Caco-2 (cell line): ENCODE data around the gene FGF14. TPM values are rescaled to one million over a fixed set of nuclear protein-coding genes. Genes with fewer than 3 reads are reported as not detected.

Experiments used
- BruUV-seq: library from RNA; stranded (reverse); fragments of 400-500 nt; replicated peaks from 2 replicates; lab custom pipeline; 2021; lab: Mats Ljungman, UMichigan
- CTCF ChIA-PET: fragments of 300-600 bp; sonication (Branson Sonifier 250); formaldehyde crosslinking; loops from one replicate; lab custom pipeline; 2022; ENCODE audit warnings: antibody characterized with exemption; lab: Charles Lee
- POLR2A ChIA-PET: fragments of 300-600 bp; sonication (Branson Sonifier 250); formaldehyde crosslinking; loops from one replicate; lab custom pipeline; 2022; ENCODE audit warnings: antibody characterized with exemption; lab: Charles Lee
- DNase-seq, 2 experiments: peaks; one replicate each; pipeline versions ENCODE4 v3.0.0 to v3.0.0-alpha.2; 2020 to 2022
- H3K27me3 ChIP-seq: replicated peaks from 2 replicates; pipeline ENCODE4 v1.6.0; 2011; ENCODE audit warnings: low read length; ENCODE audit not compliant: control insufficient read depth, insufficient read depth
- H3K36me3 ChIP-seq: 2 replicates; pipeline ENCODE4 v1.5.1; 2011; ENCODE audit warnings: low read length; ENCODE audit not compliant: control insufficient read depth, insufficient read depth
- H3K4me1 ChIP-seq: fragments of 250-450 bp; sonication (Bioruptor Pico); 2 replicates; pipeline ENCODE4 v1.5.1; 2020; ENCODE audit warnings: mild to moderate bottlenecking
- H3K4me3 ChIP-seq: 2 replicates; pipeline ENCODE4 v1.5.1; 2011; ENCODE audit warnings: low read depth, mild to moderate bottlenecking, control low read depth, low read length
- H3K9me3 ChIP-seq: fragments of 250-450 bp; sonication (Bioruptor Pico); 2 replicates; pipeline ENCODE4 v1.5.1; 2020; ENCODE audit warnings: mild to moderate bottlenecking, moderate library complexity
- H3K27ac Mint-ChIP-seq: one replicate; pipeline ENCODE4 v1.8.0; 2022; ENCODE audit warnings: mixed read lengths; ENCODE audit not compliant: unreplicated experiment
- H3K27me3 Mint-ChIP-seq: one replicate; pipeline ENCODE4 v1.8.0; 2022; ENCODE audit warnings: mixed read lengths; ENCODE audit not compliant: insufficient read depth, unreplicated experiment
- H3K36me3 Mint-ChIP-seq: one replicate; pipeline ENCODE4 v1.8.0; 2022; ENCODE audit warnings: mild to moderate bottlenecking, mixed read lengths; ENCODE audit not compliant: insufficient read depth, unreplicated experiment
- H3K4me1 Mint-ChIP-seq: one replicate; pipeline ENCODE4 v1.8.0; 2022; ENCODE audit warnings: low read depth, mixed read lengths; ENCODE audit not compliant: unreplicated experiment
- H3K4me3 Mint-ChIP-seq: one replicate; pipeline ENCODE4 v1.8.0; 2022; ENCODE audit warnings: mild to moderate bottlenecking, moderate library complexity, mixed read lengths; ENCODE audit not compliant: unreplicated experiment
- H3K9me3 Mint-ChIP-seq: one replicate; pipeline ENCODE4 v1.8.0; 2022; ENCODE audit warnings: mixed read lengths; ENCODE audit not compliant: unreplicated experiment
- intact Hi-C: fragments of 100-400 bp; cut with micrococcal nuclease; formaldehyde crosslinking; loops from one replicate; pipeline ENCODE4 v1.10.0; 2022; ENCODE audit not compliant: unreplicated experiment
- total RNA-seq: library from RNA; stranded (reverse); gene quantifications from 2 replicates; pipeline ENCODE4 v1.2.3, GENCODE V29; 2022
- TF ChIP-seq, protein P1 (sequence below), 2 experiments: fragments of 200-600 bp in 1 of 2; IDR thresholded peaks; 1 replicate in 1 of 2; 2 replicates in 1 of 2; pipeline versions ENCODE4 v1.5.1 to v1.8.0; 2011 to 2022; ENCODE audit warnings: antibody characterized with exemption in 1 of 2, control low read depth in 1 of 2, inconsistent platforms in 1 of 2, low read depth in 1 of 2, low read length in 1 of 2, mild to moderate bottlenecking in 1 of 2, moderate library complexity in 1 of 2; ENCODE audit not compliant: insufficient read depth in 1 of 2, severe bottlenecking in 1 of 2, unreplicated experiment in 1 of 2

Gene FGF14
- total RNA-seq, 1 experiment from 2014 or later, result not detected

DNA sequence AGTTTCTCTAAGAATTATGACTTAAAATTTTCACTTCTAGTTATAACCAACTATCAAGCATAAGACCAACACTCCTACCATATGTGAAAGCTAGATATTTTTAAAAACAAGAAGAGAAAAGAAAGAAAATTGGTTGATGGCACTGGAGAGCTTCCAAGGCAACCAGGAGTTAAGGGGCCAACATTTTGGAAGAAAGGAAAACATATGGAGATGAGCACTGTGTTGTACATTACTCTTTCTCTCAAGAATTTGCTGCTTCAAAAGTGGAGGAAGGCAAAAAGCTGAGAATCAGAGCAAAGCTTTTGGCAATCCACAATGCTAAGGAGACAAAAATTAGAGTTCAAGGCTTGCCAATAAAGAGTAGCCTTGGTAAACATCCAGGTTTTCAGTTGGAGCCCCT, 503.2 kb downstream of the FGF14 start:
- H3K4me3 ChIP-seq, result no peak overlapping the region
- Mint-ChIP-seq H3K9me3 (no peaks in the 10 kb centered on the region), H3K36me3 (no peaks in the 10 kb centered on the region), H3K4me3 (no peak overlapping the region), H3K4me1 (no peaks in the 10 kb centered on the region), H3K27me3 (no peaks in the 10 kb centered on the region), H3K27ac (no peak overlapping the region)
- no peaks in the 10 kb centered on the region for H3K4me1 ChIP-seq
- no peaks in the 10 kb centered on the region for H3K27me3 ChIP-seq
- ChIA-PET POLR2A (no interaction called here), CTCF (no interaction called here)
- no peaks in the 10 kb centered on the region for H3K9me3 ChIP-seq
- no TSS peak for BruUV-seq
- TF ChIP-seq, protein P1, sequence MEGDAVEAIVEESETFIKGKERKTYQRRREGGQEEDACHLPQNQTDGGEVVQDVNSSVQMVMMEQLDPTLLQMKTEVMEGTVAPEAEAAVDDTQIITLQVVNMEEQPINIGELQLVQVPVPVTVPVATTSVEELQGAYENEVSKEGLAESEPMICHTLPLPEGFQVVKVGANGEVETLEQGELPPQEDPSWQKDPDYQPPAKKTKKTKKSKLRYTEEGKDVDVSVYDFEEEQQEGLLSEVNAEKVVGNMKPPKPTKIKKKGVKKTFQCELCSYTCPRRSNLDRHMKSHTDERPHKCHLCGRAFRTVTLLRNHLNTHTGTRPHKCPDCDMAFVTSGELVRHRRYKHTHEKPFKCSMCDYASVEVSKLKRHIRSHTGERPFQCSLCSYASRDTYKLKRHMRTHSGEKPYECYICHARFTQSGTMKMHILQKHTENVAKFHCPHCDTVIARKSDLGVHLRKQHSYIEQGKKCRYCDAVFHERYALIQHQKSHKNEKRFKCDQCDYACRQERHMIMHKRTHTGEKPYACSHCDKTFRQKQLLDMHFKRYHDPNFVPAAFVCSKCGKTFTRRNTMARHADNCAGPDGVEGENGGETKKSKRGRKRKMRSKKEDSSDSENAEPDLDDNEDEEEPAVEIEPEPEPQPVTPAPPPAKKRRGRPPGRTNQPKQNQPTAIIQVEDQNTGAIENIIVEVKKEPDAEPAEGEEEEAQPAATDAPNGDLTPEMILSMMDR (IDR thresholded peaks at IDR 0.05; ENCODE audit: insufficient read depth in 1 of 2, low read depth in 1 of 2, low read length in 1 of 2, severe bottlenecking in 1 of 2, unreplicated experiment in 1 of 2), result no peak
- DNase-seq, result no peak
- intact Hi-C loops, result no loop called here
- H3K36me3 ChIP-seq, result no peaks in the 10 kb centered on the region

DNA sequence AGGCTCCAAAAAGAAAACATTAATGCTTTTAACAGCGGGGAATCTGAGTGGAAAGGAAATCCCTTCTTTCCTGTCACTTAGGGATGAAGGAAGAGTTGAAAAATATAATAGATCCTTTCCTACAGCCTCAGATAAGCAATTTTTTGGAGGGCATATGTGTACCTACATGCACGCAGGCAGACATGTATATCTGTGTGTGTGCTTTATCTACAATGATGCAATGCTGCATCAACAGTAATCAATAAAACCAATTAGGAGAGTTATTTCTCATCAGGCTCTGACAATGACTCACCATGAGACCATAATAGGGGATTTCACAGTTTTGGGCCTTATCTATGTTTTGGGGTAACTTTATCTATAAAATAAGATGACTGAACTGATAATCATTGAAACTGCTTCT, 505.3 kb downstream of the FGF14 start:
- Histone ChIP-seq H3K4me1 (no peaks in the 10 kb centered on the region), H3K9me3 (no peaks in the 10 kb centered on the region), H3K27me3 (no peaks in the 10 kb centered on the region), H3K4me3 (no peak overlapping the region), H3K36me3 (no peaks in the 10 kb centered on the region)
- Mint-ChIP-seq H3K27ac (no peak overlapping the region), H3K4me1 (no peaks in the 10 kb centered on the region), H3K36me3 (no peaks in the 10 kb centered on the region), H3K27me3 (no peaks in the 10 kb centered on the region), H3K4me3 (no peak overlapping the region), H3K9me3 (no peaks in the 10 kb centered on the region)
- ChIA-PET CTCF (no interaction called here), POLR2A (no interaction called here)
- BruUV-seq, result no TSS peak
- no peak for DNase-seq
- intact Hi-C loops, result no loop called here
- TF ChIP-seq, protein P1 (IDR thresholded peaks at IDR 0.05; ENCODE audit: insufficient read depth in 1 of 2, low read depth in 1 of 2, low read length in 1 of 2, severe bottlenecking in 1 of 2, unreplicated experiment in 1 of 2), result no peak

DNA sequence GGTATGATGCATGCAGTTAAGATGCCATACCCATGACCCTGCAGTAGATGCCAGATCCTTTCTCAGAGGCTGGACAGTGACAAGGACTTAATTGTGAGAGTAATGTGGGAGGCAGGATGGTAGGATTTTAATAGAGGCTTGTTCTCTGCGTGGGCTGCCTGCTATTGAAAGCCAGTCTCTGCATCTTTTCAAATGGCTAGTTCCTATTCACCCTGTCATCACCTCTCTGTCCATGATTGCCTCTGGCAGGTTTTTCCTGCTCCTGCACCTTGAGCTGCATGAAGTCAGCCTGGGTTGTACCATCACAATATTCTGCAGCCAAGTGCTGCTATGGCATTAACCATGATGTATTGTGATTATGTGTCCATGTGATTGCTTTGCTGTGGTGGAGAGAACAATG, 508.8 kb downstream of the FGF14 start:
- no peaks in the 10 kb centered on the region for H3K27me3 ChIP-seq
- no TSS peak for BruUV-seq
- no peak overlapping the region for H3K4me3 Mint-ChIP-seq
- intact Hi-C loops, result no loop called here
- no peaks in the 10 kb centered on the region for H3K4me1 ChIP-seq
- H3K27me3 Mint-ChIP-seq, result peaks cover 9% of the 10 kb centered on the region
- no peak overlapping the region for H3K27ac Mint-ChIP-seq
- POLR2A ChIA-PET, result no interaction called here
- TF ChIP-seq, protein P1 (IDR thresholded peaks at IDR 0.05; ENCODE audit: insufficient read depth in 1 of 2, low read depth in 1 of 2, low read length in 1 of 2, severe bottlenecking in 1 of 2, unreplicated experiment in 1 of 2), result no peak
- CTCF ChIA-PET, result no interaction called here
- H3K9me3 Mint-ChIP-seq, result no peaks in the 10 kb centered on the region
- H3K36me3 Mint-ChIP-seq, result no peaks in the 10 kb centered on the region
- DNase-seq, result no peak
- no peaks in the 10 kb centered on the region for H3K36me3 ChIP-seq
- no peaks in the 10 kb centered on the region for H3K9me3 ChIP-seq
- H3K4me3 ChIP-seq, result no peak overlapping the region
- H3K4me1 Mint-ChIP-seq, result no peaks in the 10 kb centered on the region
